LNCaP clone FGC (cell line): ENCODE measurements around the gene NFIC.

Experiments used
- DNase-seq: peaks from one replicate; pipeline ENCODE4 v3.0.0-alpha.2; 2011; ENCODE audit warnings: low read depth
- H3K4me3 ChIP-seq: 2 replicates; pipeline ENCODE4 v1.5.1; 2011; ENCODE audit warnings: mild to moderate bottlenecking, low read depth, low read length, control low read depth
- TF ChIP-seq, protein P1 (sequence below): IDR thresholded peaks from 2 replicates; pipeline ENCODE4 v1.5.1; 2012; ENCODE audit warnings: mild to moderate bottlenecking; ENCODE audit not compliant: control insufficient read depth, insufficient read depth; ENCODE audit errors: extremely low read depth

The NFIC gene

GRCh38 chr19:3474614-3475013 lies 108.2 kb downstream of the NFIC start:
- DNase-seq: no peak
- no peak overlapping the region for H3K4me3 ChIP-seq
- TF ChIP-seq, protein P1, sequence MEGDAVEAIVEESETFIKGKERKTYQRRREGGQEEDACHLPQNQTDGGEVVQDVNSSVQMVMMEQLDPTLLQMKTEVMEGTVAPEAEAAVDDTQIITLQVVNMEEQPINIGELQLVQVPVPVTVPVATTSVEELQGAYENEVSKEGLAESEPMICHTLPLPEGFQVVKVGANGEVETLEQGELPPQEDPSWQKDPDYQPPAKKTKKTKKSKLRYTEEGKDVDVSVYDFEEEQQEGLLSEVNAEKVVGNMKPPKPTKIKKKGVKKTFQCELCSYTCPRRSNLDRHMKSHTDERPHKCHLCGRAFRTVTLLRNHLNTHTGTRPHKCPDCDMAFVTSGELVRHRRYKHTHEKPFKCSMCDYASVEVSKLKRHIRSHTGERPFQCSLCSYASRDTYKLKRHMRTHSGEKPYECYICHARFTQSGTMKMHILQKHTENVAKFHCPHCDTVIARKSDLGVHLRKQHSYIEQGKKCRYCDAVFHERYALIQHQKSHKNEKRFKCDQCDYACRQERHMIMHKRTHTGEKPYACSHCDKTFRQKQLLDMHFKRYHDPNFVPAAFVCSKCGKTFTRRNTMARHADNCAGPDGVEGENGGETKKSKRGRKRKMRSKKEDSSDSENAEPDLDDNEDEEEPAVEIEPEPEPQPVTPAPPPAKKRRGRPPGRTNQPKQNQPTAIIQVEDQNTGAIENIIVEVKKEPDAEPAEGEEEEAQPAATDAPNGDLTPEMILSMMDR: no peak

- no peak overlapping the region for H3K4me3 ChIP-seq
- TF ChIP-seq, protein P1: no peak
- DNase-seq: no peak
These were observed 109.1 kb downstream of the NFIC start for GRCh38 chr19:3475449-3475848.

DNA sequence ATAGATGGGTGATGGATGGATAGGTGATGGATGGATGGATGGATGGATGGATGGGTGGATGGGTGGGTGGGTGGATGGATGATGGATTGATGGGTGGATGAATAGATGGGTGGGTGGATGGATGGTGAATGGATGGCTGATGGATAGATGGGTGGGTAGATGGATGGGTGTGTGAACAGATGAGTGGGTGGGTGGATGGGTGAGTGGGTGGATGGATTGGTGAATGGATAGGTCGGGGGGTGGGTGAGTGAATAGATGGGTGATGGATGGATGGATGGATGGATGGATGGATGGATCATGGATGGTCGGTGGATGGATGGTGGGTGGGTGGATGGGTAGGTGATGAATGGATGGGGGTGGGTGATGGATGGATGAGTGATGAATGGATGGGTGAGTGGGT lies 110.4 kb downstream of the NFIC start:
- TF ChIP-seq, protein P1: no peak
- no peak for DNase-seq
- no peak overlapping the region for H3K4me3 ChIP-seq

DNA sequence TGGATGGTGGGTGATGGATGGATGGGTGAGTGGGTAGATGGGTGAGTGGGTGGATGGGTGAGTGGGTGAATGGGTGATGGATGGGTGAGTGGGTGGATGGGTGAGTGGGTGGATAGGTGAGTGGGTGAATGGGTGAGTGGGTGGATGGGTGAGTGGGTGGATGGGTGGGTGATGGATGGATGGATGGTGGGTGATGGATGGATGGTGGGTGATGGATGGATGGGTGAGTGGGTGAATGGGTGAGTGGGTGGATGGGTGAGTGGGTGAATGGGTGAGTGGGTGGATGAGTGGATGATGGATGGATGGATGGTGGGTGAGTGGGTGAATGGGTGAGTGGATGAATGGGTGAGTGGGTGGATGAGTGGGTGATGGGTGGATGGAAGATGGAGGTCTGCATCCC lies 111.1 kb downstream of the NFIC start:
- DNase-seq: no peak
- no peak overlapping the region for H3K4me3 ChIP-seq
- TF ChIP-seq, protein P1: no peak

DNA sequence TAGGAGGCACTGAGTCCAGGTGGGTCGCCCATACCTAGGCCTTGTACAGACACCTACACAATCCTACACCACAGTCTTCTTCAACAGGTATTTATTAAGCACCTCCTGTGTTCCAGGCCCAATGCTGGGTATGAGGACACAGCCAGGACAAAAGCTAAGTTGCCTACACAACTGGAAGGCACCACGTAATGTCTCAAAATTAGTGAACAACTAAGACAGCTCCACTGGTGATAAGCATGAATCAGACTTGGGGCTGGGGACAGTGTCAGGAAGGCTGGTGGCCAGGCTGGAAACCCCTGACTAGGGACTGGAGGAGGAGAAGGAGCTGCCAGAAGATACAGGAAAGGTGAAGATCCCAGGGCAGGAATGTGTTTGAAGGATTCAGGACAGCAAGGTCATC lies 111.6 kb downstream of the NFIC start:
- DNase-seq: no peak
- TF ChIP-seq, protein P1: no peak
- no peak overlapping the region for H3K4me3 ChIP-seq

- no peak for DNase-seq
- no peak overlapping the region for H3K4me3 ChIP-seq
These were observed 112.2 kb downstream of the NFIC start for GRCh38 chr19:3478409-3479176.

More at GRCh38 chr19:3478409-3479176, 112.2 kb downstream of the NFIC start:
- TF ChIP-seq, protein P1: no peak
